Trophoblast cell (in vitro differentiated cells and primary cell): ENCODE data around the gene TRIM36.

ENCODE experiments used
- DNase-seq, 2 donors: peaks; one replicate each; pipeline ENCODE4 v3.0.0-alpha.2; 2016
- H2AFZ ChIP-seq: 2 replicates; pipeline ENCODE4 v1.6.1; 2013; ENCODE audit warnings: low read length, moderate library complexity, mild to moderate bottlenecking; ENCODE audit not compliant: insufficient read depth, poor library complexity
- H2AK5ac ChIP-seq: 2 replicates; pipeline ENCODE4 v1.6.1; 2013; ENCODE audit warnings: mild to moderate bottlenecking, low read length
- H2BK120ac ChIP-seq: 2 replicates; pipeline ENCODE4 v1.6.1; 2013; ENCODE audit warnings: low read length, mild to moderate bottlenecking, moderate library complexity; ENCODE audit not compliant: insufficient read depth, poor library complexity
- H2BK12ac ChIP-seq: 2 replicates; pipeline ENCODE4 v1.6.1; 2013; ENCODE audit warnings: mild to moderate bottlenecking, low read length, moderate library complexity
- H2BK5ac ChIP-seq: 2 replicates; pipeline ENCODE4 v1.6.1; 2013; ENCODE audit warnings: low read length, low read depth, moderate library complexity, mild to moderate bottlenecking; ENCODE audit not compliant: poor library complexity
- H3K14ac ChIP-seq: 2 replicates; pipeline ENCODE4 v1.6.1; 2013; ENCODE audit warnings: mild to moderate bottlenecking, low read length
- H3K18ac ChIP-seq: 2 replicates; pipeline ENCODE4 v1.6.1; 2013; ENCODE audit warnings: mild to moderate bottlenecking, low read length
- H3K23ac ChIP-seq: 2 replicates; pipeline ENCODE4 v1.6.1; 2013; ENCODE audit warnings: low read length
- H3K27ac ChIP-seq: 2 replicates; pipeline ENCODE4 v1.5.1; 2013; ENCODE audit warnings: low read depth, mild to moderate bottlenecking, inconsistent platforms, low read length, moderate library complexity
- H3K27me3 ChIP-seq: 2 replicates; pipeline ENCODE4 v1.6.1; 2013; ENCODE audit warnings: inconsistent platforms, mild to moderate bottlenecking, low read length, moderate library complexity; ENCODE audit not compliant: insufficient read depth
- H3K36me3 ChIP-seq, 2 experiments: 1 replicate in 1 of 2; 2 replicates in 1 of 2; pipeline ENCODE4 v1.6.1; 2013; ENCODE audit warnings: low read length in 2 of 2, mild to moderate bottlenecking in 2 of 2, moderate library complexity in 1 of 2; ENCODE audit not compliant: insufficient read depth in 2 of 2, control insufficient read depth in 1 of 2
- H3K4ac ChIP-seq: 2 replicates; pipeline ENCODE4 v1.6.1; 2013; ENCODE audit warnings: low read depth, mild to moderate bottlenecking, low read length, moderate library complexity
- H3K4me1 ChIP-seq, 2 experiments: 1 replicate in 1 of 2; 2 replicates in 1 of 2; pipeline ENCODE4 v1.6.1; 2013; ENCODE audit warnings: low read length in 2 of 2, mild to moderate bottlenecking in 2 of 2, moderate library complexity in 1 of 2; ENCODE audit not compliant: insufficient read depth in 2 of 2, control insufficient read depth in 1 of 2
- H3K4me2 ChIP-seq: 2 replicates; pipeline ENCODE4 v1.6.1; 2013; ENCODE audit warnings: inconsistent platforms, mild to moderate bottlenecking, low read length, moderate library complexity
- H3K4me3 ChIP-seq: 2 replicates; pipeline ENCODE4 v1.5.1; 2013; ENCODE audit warnings: mild to moderate bottlenecking, low read depth, low read length, inconsistent platforms
- H3K79me1 ChIP-seq: one replicate; pipeline ENCODE4 v1.6.1; 2013; ENCODE audit warnings: low read length
- H3K79me2 ChIP-seq: 2 replicates; pipeline ENCODE4 v1.6.1; 2013; ENCODE audit warnings: low read length, mild to moderate bottlenecking; ENCODE audit not compliant: control insufficient read depth, insufficient read depth, poor library complexity
- H3K9ac ChIP-seq: 2 replicates; pipeline ENCODE4 v1.6.1; 2013; ENCODE audit warnings: mild to moderate bottlenecking, low read length
- H3K9me3 ChIP-seq: 2 replicates; pipeline ENCODE4 v1.6.1; 2013; ENCODE audit warnings: low read depth, mild to moderate bottlenecking, control low read depth, inconsistent platforms, low read length; ENCODE audit not compliant: insufficient read depth
- H4K12ac ChIP-seq: 2 replicates; pipeline ENCODE4 v1.6.1; 2013; ENCODE audit warnings: low read depth, mild to moderate bottlenecking, low read length, moderate library complexity
- H4K8ac ChIP-seq: 2 replicates; pipeline ENCODE4 v1.6.1; 2013; ENCODE audit warnings: low read depth, mild to moderate bottlenecking, low read length, moderate library complexity
- H4K91ac ChIP-seq: one replicate; pipeline ENCODE4 v1.6.1; 2013; ENCODE audit warnings: low read depth, mild to moderate bottlenecking, low read length, moderate library complexity
- WGBS: extraction: QIAGEN DNeasy Blood & Tissue Kit; methylation state at CpG from one replicate; pipeline ENCODE4 v1.1.7; 2013; ENCODE audit warnings: missing lambda C conversion rate; ENCODE audit not compliant: insufficient read length, insufficient coverage; ENCODE audit errors: extremely low coverage; 5-methylcytosine and 5-hydroxymethylcytosine counted together

TRIM36 gene

DNA sequence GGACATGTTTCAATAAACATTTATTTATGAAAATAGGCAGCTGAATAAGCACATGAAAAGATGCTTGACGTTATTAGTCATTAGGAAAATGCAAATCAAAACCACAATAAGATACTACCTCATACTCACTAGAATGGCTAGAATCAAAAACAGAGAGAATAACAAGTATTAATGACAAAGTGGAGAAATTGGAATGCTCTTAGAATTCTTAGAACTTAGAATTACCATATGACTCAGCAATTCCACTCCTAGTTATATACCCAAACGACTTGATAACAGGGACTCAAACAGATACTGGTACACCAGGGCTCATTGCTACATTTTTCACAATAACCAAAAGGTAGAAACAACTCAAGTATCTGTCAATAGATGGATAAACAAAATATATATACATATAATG is 15.1 kb upstream of the TRIM36 start:
- no CpG with 5 or more reads among the region's 2 CpGs for WGBS
- Histone ChIP-seq H3K23ac (no peak overlapping the region), H3K79me2 (no peaks in the 10 kb centered on the region)

DNA sequence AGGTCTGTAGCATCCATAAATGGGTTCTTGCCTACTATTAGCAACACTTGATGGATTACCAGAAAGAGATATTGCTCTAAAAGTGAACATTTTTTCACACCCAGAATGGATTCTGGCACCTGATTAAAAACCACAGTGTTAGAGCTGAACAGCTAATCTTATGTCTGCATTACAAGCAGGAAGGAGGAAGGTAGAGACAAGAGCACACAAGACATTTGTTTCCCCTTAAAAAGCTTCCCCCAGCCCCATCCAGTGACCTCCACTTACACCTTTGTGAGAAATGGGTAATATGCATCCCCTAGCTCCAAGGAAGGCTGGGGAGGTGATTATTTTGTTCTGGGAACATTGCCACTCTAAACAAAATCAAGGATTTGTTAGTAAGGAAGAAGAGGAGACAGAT is 12.0 kb upstream of the TRIM36 start:
- no peak overlapping the region for H4K91ac ChIP-seq
- H2AFZ ChIP-seq: no peak overlapping the region
- no peak overlapping the region for H3K9ac ChIP-seq
- no peak overlapping the region for H2BK120ac ChIP-seq
- peaks cover 4 to 11% of the 10 kb centered on the region in 2 experiments for H3K4me1 ChIP-seq
- H3K14ac ChIP-seq: no peak overlapping the region
- H3K36me3 ChIP-seq: no peaks in the 10 kb centered on the region
- no peaks in the 10 kb centered on the region for H3K79me1 ChIP-seq
- peaks cover 36% of the 10 kb centered on the region for H3K27me3 ChIP-seq
- H3K18ac ChIP-seq: no peak overlapping the region
- H3K4me2 ChIP-seq: no peak overlapping the region
- no peak overlapping the region for H3K27ac ChIP-seq
- no peak overlapping the region for H2AK5ac ChIP-seq
- peaks cover 6% of the 10 kb centered on the region for H3K9me3 ChIP-seq
- no peak for DNase-seq
- no peak overlapping the region for H4K12ac ChIP-seq
- no peak overlapping the region for H3K4ac ChIP-seq
- H2BK12ac ChIP-seq: no peak overlapping the region
- H4K8ac ChIP-seq: no peak overlapping the region
- no peak overlapping the region for H3K4me3 ChIP-seq
- H2BK5ac ChIP-seq: no peak overlapping the region
- H3K79me2 ChIP-seq: no peaks in the 10 kb centered on the region
- no peak overlapping the region for H3K23ac ChIP-seq

More for the DNA sequence above, 15.1 kb upstream of the TRIM36 start:
- Histone ChIP-seq H2BK120ac (no peak overlapping the region), H2BK12ac (no peak overlapping the region), H3K9ac (no peak overlapping the region), H3K4me3 (no peak overlapping the region), H3K27me3 (peaks cover 20% of the 10 kb centered on the region), H3K4me2 (no peak overlapping the region), H4K8ac (no peak overlapping the region), H3K36me3 (no peaks in the 10 kb centered on the region), H2AFZ (no peak overlapping the region), H4K12ac (no peak overlapping the region), H3K9me3 (no peaks in the 10 kb centered on the region), H4K91ac (no peak overlapping the region), H2AK5ac (no peak overlapping the region), H3K14ac (no peak overlapping the region), H3K27ac (no peak overlapping the region), H3K18ac (no peak overlapping the region), H3K4me1 (peaks cover 0 to 5% of the 10 kb centered on the region in 2 experiments), H3K4ac (no peak overlapping the region), H3K79me1 (no peaks in the 10 kb centered on the region), H2BK5ac (no peak overlapping the region)
- DNase-seq: peak in 1 of 2 donors; percentile 13

DNA sequence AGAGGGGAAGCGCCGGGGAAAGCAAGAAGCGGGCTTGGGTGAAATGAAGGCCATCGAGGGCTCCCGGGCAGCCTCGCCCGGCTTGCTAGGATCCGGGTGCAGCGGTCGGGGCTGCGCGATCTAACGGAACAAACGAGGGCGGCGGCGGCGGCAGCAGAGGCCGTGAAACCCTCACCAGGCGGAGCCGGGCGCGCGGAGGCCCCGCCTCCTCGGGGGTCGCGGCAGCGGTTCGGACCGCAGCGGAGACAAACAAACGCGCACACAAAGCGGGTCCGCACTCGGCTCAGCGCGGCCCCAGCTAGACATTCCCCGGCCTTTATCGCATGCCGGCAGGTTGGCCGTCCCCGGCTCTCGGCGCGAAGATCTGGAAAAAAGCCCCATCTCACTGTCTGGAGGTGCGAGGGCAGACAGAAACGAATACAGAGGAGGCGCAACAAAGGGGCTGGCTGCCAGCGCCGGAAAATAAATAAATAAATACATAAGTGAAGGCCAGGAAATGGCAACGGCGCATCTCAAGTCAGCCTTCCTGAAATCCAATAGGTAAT is 10.5 kb upstream of the TRIM36 start:
- no peak overlapping the region for H2BK5ac ChIP-seq
- H3K9ac ChIP-seq: no peak overlapping the region
- no peak overlapping the region for H3K27ac ChIP-seq
- H4K12ac ChIP-seq: no peak overlapping the region
- H3K79me1 ChIP-seq: no peaks in the 10 kb centered on the region
- peak overlapping the region; percentile 68 for H3K4me2 ChIP-seq
- no peaks in the 10 kb centered on the region for H3K36me3 ChIP-seq
- peaks cover 36% of the 10 kb centered on the region for H3K27me3 ChIP-seq
- peak overlapping the region; percentile 27 for H3K4me3 ChIP-seq
- H2BK12ac ChIP-seq: no peak overlapping the region
- no peak overlapping the region for H4K91ac ChIP-seq
- no peak overlapping the region for H3K14ac ChIP-seq
- H3K9me3 ChIP-seq: peaks cover 6% of the 10 kb centered on the region
- WGBS: no CpG with 5 or more reads among the region's 54 CpGs
- H2AK5ac ChIP-seq: no peak overlapping the region
- no peak overlapping the region for H2BK120ac ChIP-seq
- H2AFZ ChIP-seq: peak overlapping the region; percentile 43
- H4K8ac ChIP-seq: no peak overlapping the region
- peak in 1 of 2 donors; percentile 33 for DNase-seq
- peaks cover 4 to 11% of the 10 kb centered on the region in 2 experiments for H3K4me1 ChIP-seq
- no peak overlapping the region for H3K23ac ChIP-seq
- no peaks in the 10 kb centered on the region for H3K79me2 ChIP-seq
- H3K4ac ChIP-seq: no peak overlapping the region
- H3K18ac ChIP-seq: no peak overlapping the region

DNA sequence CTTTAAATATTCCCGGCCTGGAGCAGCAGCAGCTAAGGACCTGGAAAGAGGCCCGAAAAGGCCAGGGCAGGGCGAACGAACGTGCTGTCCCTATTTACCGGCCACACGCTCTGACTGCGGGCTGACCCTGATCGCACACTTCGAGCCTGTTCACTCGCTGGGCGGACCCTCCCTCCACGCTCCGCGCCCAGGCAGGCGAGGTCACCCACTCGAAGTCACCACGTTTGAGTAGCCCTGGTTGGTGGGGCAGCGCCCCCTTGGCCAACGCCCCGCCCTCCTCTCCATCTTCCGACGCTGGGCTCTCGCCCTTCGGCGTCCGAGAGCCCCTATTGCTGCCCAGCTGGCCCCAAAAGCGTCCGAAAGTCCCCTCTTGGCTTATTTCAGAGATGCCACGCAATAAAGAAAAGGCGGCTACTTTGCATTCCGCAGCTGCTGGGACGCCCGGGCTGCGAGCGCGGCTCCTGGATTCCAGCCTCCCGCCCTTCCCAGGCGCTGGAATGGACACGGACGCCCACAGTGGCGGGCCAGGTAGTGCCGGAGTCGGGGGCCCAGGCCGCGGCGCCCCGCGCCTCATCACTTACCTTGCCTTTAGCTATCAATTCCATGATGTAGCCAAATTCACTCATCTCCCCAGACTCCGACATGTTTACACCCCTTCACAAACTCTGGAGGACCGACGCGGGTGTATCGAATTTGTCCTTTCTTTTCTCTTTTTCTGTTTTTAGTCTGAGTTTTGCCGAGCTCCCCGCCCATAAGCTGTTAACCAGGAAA is 9.9 kb upstream of the TRIM36 start:
- no CpG with 5 or more reads among the region's 56 CpGs for WGBS
- H2AFZ ChIP-seq: peak overlapping the region; percentile 43
- H3K79me1 ChIP-seq: no peaks in the 10 kb centered on the region
- no peak overlapping the region for H2BK120ac ChIP-seq
- no peak overlapping the region for H4K12ac ChIP-seq
- H3K27ac ChIP-seq: no peak overlapping the region
- no peak overlapping the region for H3K4ac ChIP-seq
- no peak overlapping the region for H2BK5ac ChIP-seq
- H3K9ac ChIP-seq: no peak overlapping the region
- H3K4me1 ChIP-seq: peaks cover 4 to 11% of the 10 kb centered on the region in 2 experiments
- peak overlapping the region; percentile 68 for H3K4me2 ChIP-seq
- no peak overlapping the region for H3K23ac ChIP-seq
- no peaks in the 10 kb centered on the region for H3K36me3 ChIP-seq
- no peak overlapping the region for H2AK5ac ChIP-seq
- peaks cover 6% of the 10 kb centered on the region for H3K9me3 ChIP-seq
- no peak overlapping the region for H2BK12ac ChIP-seq
- no peak overlapping the region for H4K91ac ChIP-seq
- no peak overlapping the region for H3K14ac ChIP-seq
- no peak overlapping the region for H3K18ac ChIP-seq
- peak; percentile 21 to 55 for DNase-seq
- no peak overlapping the region for H4K8ac ChIP-seq
- peak overlapping the region; percentile 27 for H3K4me3 ChIP-seq
- H3K27me3 ChIP-seq: peaks cover 36% of the 10 kb centered on the region
- H3K79me2 ChIP-seq: no peaks in the 10 kb centered on the region
